Endothelial cell of umbilical vein (primary cell): ENCODE measurements around the gene AQP9. TPM values are rescaled to one million over a fixed set of nuclear protein-coding genes. Genes with fewer than 3 reads are reported as not detected.

ENCODE experiments used
- BruUV-seq: library from RNA; stranded (reverse); fragments of 400-500 nt; replicated peaks from 2 replicates; lab custom pipeline; 2021; lab: Mats Ljungman, UMichigan
- CTCF ChIA-PET: fragments of 300-600, 350-600 bp; sonication (Branson Sonifier 250); formaldehyde crosslinking; loops from one replicate; lab custom pipeline; 2021; ENCODE audit warnings: antibody characterized with exemption, inconsistent platforms; lab: Charles Lee
- POLR2A ChIA-PET: fragments of 300-600, 350-600 bp; sonication (Branson Sonifier 250); formaldehyde crosslinking; loops from one replicate; lab custom pipeline; 2021; ENCODE audit warnings: antibody characterized with exemption, inconsistent platforms; lab: Charles Lee
- DNase-seq: peaks from one replicate; pipeline ENCODE4 v3.0.0-alpha.2; 2011; ENCODE audit warnings: low read depth, low spot score
- FAIRE-seq: peaks from 2 replicates; lab custom pipeline; 2011; peaks lifted over from hg19 to GRCh38; lab: Jason Lieb, UNC
- H2AFZ ChIP-seq: 2 replicates; pipeline ENCODE4 v1.6.0; 2012; ENCODE audit warnings: low read depth, low read length, control low read depth, inconsistent platforms
- H3K27ac ChIP-seq: 2 replicates; pipeline ENCODE4 v1.5.1; 2011; ENCODE audit warnings: low read depth, mild to moderate bottlenecking, control low read depth, low read length, moderate library complexity; ENCODE audit not compliant: insufficient read depth
- H3K27me3 ChIP-seq, 2 experiments: 2 replicates each; pipeline versions ENCODE4 v1.6.0 to v1.6.1; 2011; ENCODE audit warnings: low read length in 2 of 2, mixed read lengths in 1 of 2; ENCODE audit not compliant: control insufficient read depth in 2 of 2, insufficient read depth in 2 of 2
- H3K36me3 ChIP-seq, 2 experiments: 2 replicates in 1 of 2; 3 replicates in 1 of 2; pipeline ENCODE4 v1.5.1; 2011; ENCODE audit warnings: low read length in 2 of 2, mild to moderate bottlenecking in 1 of 2, moderate library complexity in 1 of 2; ENCODE audit not compliant: control insufficient read depth in 2 of 2, insufficient read depth in 2 of 2; ENCODE audit errors: extremely low read depth in 1 of 2
- H3K4me1 ChIP-seq: 3 replicates; pipeline ENCODE4 v1.5.1; 2011; ENCODE audit warnings: mild to moderate bottlenecking, low read length; ENCODE audit not compliant: control insufficient read depth, insufficient read depth; ENCODE audit errors: extremely low read depth
- H3K4me2 ChIP-seq: 2 replicates; pipeline ENCODE4 v1.6.1; 2011; ENCODE audit warnings: low read length, control low read depth, mixed read lengths; ENCODE audit not compliant: insufficient read depth
- H3K4me3 ChIP-seq, 3 experiments: fragments of 200-600 bp in 1 of 3; sonication (generic), shearing (Covaris generic) in 1 of 3; replicated peaks in 1 of 3; 2 replicates each; pipeline ENCODE4 v1.5.1; 2011 to 2016; ENCODE audit warnings: control low read depth in 3 of 3, low read length in 3 of 3, mild to moderate bottlenecking in 2 of 3, inconsistent platforms in 1 of 3, low read depth in 1 of 3, moderate library complexity in 1 of 3; ENCODE audit not compliant: insufficient read depth in 1 of 3
- H3K79me2 ChIP-seq: 2 replicates; pipeline ENCODE4 v1.6.0; 2012; ENCODE audit warnings: low read length, inconsistent platforms; ENCODE audit not compliant: control insufficient read depth, insufficient read depth
- H3K9ac ChIP-seq: replicated peaks from 2 replicates; pipeline ENCODE3; 2011; ENCODE audit warnings: low read length, control low read depth; ENCODE audit not compliant: insufficient read depth; ENCODE audit errors: extremely low read depth
- H3K9me1 ChIP-seq: replicated peaks from 3 replicates; pipeline ENCODE4 v1.6.0; 2011; ENCODE audit warnings: mild to moderate bottlenecking, low read length; ENCODE audit not compliant: control insufficient read depth, insufficient read depth; ENCODE audit errors: extremely low read depth
- H3K9me3 ChIP-seq: replicated peaks from 2 replicates; pipeline ENCODE4 v1.5.1; 2012; ENCODE audit warnings: low read length, inconsistent platforms; ENCODE audit not compliant: control insufficient read depth, insufficient read depth
- H4K20me1 ChIP-seq: replicated peaks from 2 replicates; pipeline ENCODE3; 2011; ENCODE audit warnings: mild to moderate bottlenecking, low read length; ENCODE audit not compliant: control insufficient read depth, insufficient read depth; ENCODE audit errors: extremely low read depth
- CTCF ChIP-seq, 2 donors: IDR thresholded peaks; 1 replicate in 1 of 2; 2 replicates in 1 of 2; pipeline ENCODE4 v1.5.1; 2011; ENCODE audit warnings: low read length in 2 of 2, mild to moderate bottlenecking in 2 of 2, moderate library complexity in 2 of 2, control low read depth in 1 of 2, inconsistent platforms in 1 of 2, low read depth in 1 of 2; ENCODE audit not compliant: insufficient read depth in 1 of 2; ENCODE audit errors: extremely low read depth in 1 of 2
- EZH2 ChIP-seq: IDR thresholded peaks from 2 replicates; pipeline ENCODE4 v1.6.1; 2012; ENCODE audit warnings: borderline replicate concordance, low read depth, mild to moderate bottlenecking, moderate library complexity, low read length, inconsistent platforms; ENCODE audit not compliant: severe bottlenecking
- FOS ChIP-seq: IDR thresholded peaks from 2 replicates; pipeline ENCODE4 v1.6.1; 2011; ENCODE audit warnings: mild to moderate bottlenecking, low read length, moderate library complexity, borderline replicate concordance; ENCODE audit not compliant: insufficient read depth
- GATA2 ChIP-seq: IDR thresholded peaks from 2 replicates; pipeline ENCODE4 v1.7.0; 2011; ENCODE audit warnings: low read depth, mild to moderate bottlenecking, moderate library complexity, mixed read lengths, low read length; ENCODE audit not compliant: insufficient read length, insufficient read depth
- MAX ChIP-seq: IDR thresholded peaks from 2 replicates; pipeline ENCODE4 v1.6.1; 2011; ENCODE audit not compliant: insufficient read depth, insufficient read length
- MYC ChIP-seq: IDR thresholded peaks from one replicate; pipeline ENCODE4 v1.6.1; 2011; ENCODE audit warnings: mild to moderate bottlenecking, low read depth, low read length
- POLR2A ChIP-seq: IDR thresholded peaks from 2 replicates; pipeline ENCODE4 v1.6.1; 2012; ENCODE audit warnings: low read depth, mild to moderate bottlenecking, control low read depth, low read length
- POLR2AphosphoS5 ChIP-seq: IDR thresholded peaks from 2 replicates; pipeline ENCODE4 v1.6.1; 2012; ENCODE audit warnings: low read depth, mild to moderate bottlenecking, control low read depth, low read length, moderate library complexity; ENCODE audit not compliant: insufficient read depth
- dilution Hi-C: fragments of 300-500 bp; cut with MboI; formaldehyde crosslinking; loops from one replicate; pipeline ENCODE4 v1.15.0; 2019; ENCODE audit warnings: low sequenced_read_pairs; ENCODE audit not compliant: extremely low pct_ligation_motif_present
- intact Hi-C: fragments of 100-400 bp; cut with micrococcal nuclease; formaldehyde crosslinking; loops from one replicate; pipeline ENCODE4 v1.10.0; 2022
- polyA plus RNA-seq, 4 experiments: library from polyadenylated mRNA; depleted of rRNA in 3 of 4; stranded (reverse) in 3 of 4; unstranded in 1 of 4; fragments of >200 nt; gene quantifications; 2 replicates each; pipeline versions ENCODE4 v1.2.1 to v1.2.3, GENCODE V29; 2011 to 2012; ENCODE audit warnings: missing spikeins in 1 of 4
- total RNA-seq: library from RNA; stranded (reverse); gene quantifications from 2 replicates; pipeline ENCODE4 v1.2.3, GENCODE V29; 2021

AQP9 gene
- total and polyA plus RNA-seq, 2 donors (not counting 3 experiments of a cell fraction or from before 2014, with no cell fraction given) = not detected

- ChIA-PET POLR2A (no interaction called here), CTCF (interaction anchor here (1.0 to 3.2 kb wide), 2 partner anchors 50 to 71 kb away, joined by 3 to 12 read pairs; no protein-coding TSS in a partner anchor)
- intact Hi-C loops = no loop called here
- Histone ChIP-seq H3K9ac (no peak overlapping the region), H3K4me2 (no peak overlapping the region), H2AFZ (no peak overlapping the region), H3K9me3 (no peaks in the 10 kb centered on the region), H4K20me1 (no peaks in the 10 kb centered on the region), H3K9me1 (no peaks in the 10 kb centered on the region), H3K4me3 (no peak overlapping the region), H3K4me1 (no peaks in the 10 kb centered on the region), H3K36me3 (no peaks in the 10 kb centered on the region), H3K79me2 (no peaks in the 10 kb centered on the region), H3K27ac (no peak overlapping the region), H3K27me3 (peaks cover 10 to 11% of the 10 kb centered on the region in 2 experiments)
- TF ChIP-seq POLR2AphosphoS5 = no peak
- no TSS peak for BruUV-seq
- DNase-seq (no peak), FAIRE-seq (no peak)
- dilution Hi-C loops = no loop called here
Observed at GRCh38 chr15:58141894-58142293, 3.7 kb downstream of the AQP9 start.

- Histone ChIP-seq H4K20me1 (no peaks in the 10 kb centered on the region), H3K27me3 (peaks cover 8 to 9% of the 10 kb centered on the region in 2 experiments), H3K27ac (no peak overlapping the region), H3K4me2 (no peak overlapping the region), H3K9me3 (no peaks in the 10 kb centered on the region), H2AFZ (no peak overlapping the region), H3K9me1 (no peaks in the 10 kb centered on the region), H3K36me3 (no peaks in the 10 kb centered on the region), H3K4me1 (no peaks in the 10 kb centered on the region), H3K9ac (no peak overlapping the region), H3K79me2 (no peaks in the 10 kb centered on the region), H3K4me3 (no peak overlapping the region)
- POLR2A ChIA-PET = no interaction called here
- CTCF ChIA-PET = interaction anchor here (3.2 kb wide), 1 partner anchor 72 kb away, joined by 12 read pairs; no protein-coding TSS in a partner anchor
- no peak for DNase-seq
- TF ChIP-seq POLR2A = no peak
- TF ChIP-seq FOS = no peak
- TF ChIP-seq CTCF (IDR thresholded peaks at IDR 0.05; ENCODE audit: extremely low read depth in 1 of 2, insufficient read depth in 1 of 2, low read depth in 1 of 2, low read length in 2 of 2) = no peak
- no peak for TF ChIP-seq POLR2AphosphoS5
- TF ChIP-seq MAX = no peak
- no peak for TF ChIP-seq MYC
- no peak for TF ChIP-seq GATA2
- no peak for TF ChIP-seq EZH2
- BruUV-seq = no TSS peak
- no peak for FAIRE-seq
- intact Hi-C loops = no loop called here
- dilution Hi-C loops = no loop called here
Observed at GRCh38 chr15:58142827-58143461, 4.8 kb downstream of the AQP9 start.
